H9 (cell line): ENCODE results near the gene ALKBH1. TPM values are rescaled to one million over a fixed set of nuclear protein-coding genes. Genes with fewer than 3 reads are reported as not detected.

Source experiments
- DNase-seq: peaks from one replicate; pipeline ENCODE4 v3.0.0-alpha.2; 2017
- H2AFZ ChIP-seq: one replicate; pipeline ENCODE4 v1.6.1; 2013; ENCODE audit warnings: mild to moderate bottlenecking, low read length, control low read depth, moderate library complexity
- H2AK5ac ChIP-seq: 2 replicates; pipeline ENCODE4 v1.6.1; 2013; ENCODE audit warnings: low read length, control low read depth, mixed read lengths; ENCODE audit not compliant: insufficient read length
- H2BK120ac ChIP-seq: one replicate; pipeline ENCODE4 v1.6.1; 2013; ENCODE audit warnings: low read depth, mild to moderate bottlenecking, low read length, control low read depth, inconsistent platforms; ENCODE audit not compliant: poor library complexity, severe bottlenecking
- H2BK12ac ChIP-seq: 2 replicates; pipeline ENCODE4 v1.6.1; 2013; ENCODE audit warnings: low read length, control low read depth, mixed read lengths, low read depth; ENCODE audit not compliant: insufficient read length
- H2BK15ac ChIP-seq: 2 replicates; pipeline ENCODE4 v1.6.1; 2013; ENCODE audit warnings: low read depth, low read length, control low read depth
- H2BK20ac ChIP-seq: one replicate; pipeline ENCODE4 v1.6.1; 2013; ENCODE audit warnings: low read depth, mild to moderate bottlenecking, low read length, control low read depth, inconsistent platforms; ENCODE audit not compliant: poor library complexity, severe bottlenecking
- H2BK5ac ChIP-seq: 2 replicates; pipeline ENCODE4 v1.6.1; 2013; ENCODE audit warnings: low read length, control low read depth, mixed read lengths; ENCODE audit not compliant: insufficient read length
- H3K14ac ChIP-seq: 2 replicates; pipeline ENCODE4 v1.6.1; 2013; ENCODE audit warnings: low read length, control low read depth; ENCODE audit not compliant: insufficient read depth
- H3K18ac ChIP-seq: 2 replicates; pipeline ENCODE4 v1.6.1; 2013; ENCODE audit warnings: low read depth, mild to moderate bottlenecking, mixed read lengths, low read length, control low read depth; ENCODE audit not compliant: insufficient read length
- H3K23ac ChIP-seq: 2 replicates; pipeline ENCODE4 v1.6.1; 2013; ENCODE audit warnings: low read length, control low read depth, mixed read lengths, low read depth; ENCODE audit not compliant: insufficient read length
- H3K23me2 ChIP-seq: 2 replicates; pipeline ENCODE4 v1.6.1; 2013; ENCODE audit warnings: low read depth, mild to moderate bottlenecking, mixed read lengths, low read length, control low read depth; ENCODE audit not compliant: insufficient read length, poor library complexity, severe bottlenecking
- H3K27ac ChIP-seq: 2 replicates; pipeline ENCODE4 v1.5.1; 2013; ENCODE audit warnings: low read length, control low read depth, mixed read lengths, low read depth; ENCODE audit not compliant: insufficient read length
- H3K27me3 ChIP-seq: 2 replicates; pipeline ENCODE4 v1.6.1; 2013; ENCODE audit warnings: low read length, control low read depth, inconsistent platforms; ENCODE audit not compliant: insufficient read depth
- H3K4ac ChIP-seq: 2 replicates; pipeline ENCODE4 v1.6.1; 2013; ENCODE audit warnings: low read depth, mild to moderate bottlenecking, control low read depth, inconsistent platforms, low read length, moderate library complexity
- H3K4me1 ChIP-seq: 2 replicates; pipeline ENCODE4 v1.6.1; 2013; ENCODE audit warnings: low read length, control low read depth, inconsistent platforms; ENCODE audit not compliant: insufficient read depth
- H3K4me2 ChIP-seq: 2 replicates; pipeline ENCODE4 v1.6.1; 2013; ENCODE audit warnings: low read length, control low read depth, mixed read lengths; ENCODE audit not compliant: insufficient read length, insufficient read depth
- H3K56ac ChIP-seq: 2 replicates; pipeline ENCODE4 v1.6.1; 2013; ENCODE audit warnings: low read depth, mild to moderate bottlenecking, mixed read lengths, low read length, control low read depth; ENCODE audit not compliant: insufficient read length
- H3K79me1 ChIP-seq: 2 replicates; pipeline ENCODE4 v1.6.1; 2013; ENCODE audit warnings: low read depth, mild to moderate bottlenecking, moderate library complexity, low read length, control low read depth, inconsistent platforms; ENCODE audit not compliant: insufficient read depth, poor library complexity, severe bottlenecking
- H3K79me2 ChIP-seq: 2 replicates; pipeline ENCODE4 v1.6.1; 2013; ENCODE audit warnings: low read length, control low read depth, inconsistent platforms; ENCODE audit not compliant: insufficient read depth
- H3K9ac ChIP-seq: 2 replicates; pipeline ENCODE4 v1.6.1; 2013; ENCODE audit warnings: low read length, control low read depth, mixed read lengths; ENCODE audit not compliant: insufficient read length; ENCODE audit errors: extremely low read depth
- H3K9me3 ChIP-seq: one replicate; pipeline ENCODE4 v1.6.1; 2013; ENCODE audit warnings: low read depth, low read length, inconsistent platforms; ENCODE audit not compliant: control insufficient read depth
- H3T11ph ChIP-seq: one replicate; pipeline ENCODE4 v1.6.1; 2013; ENCODE audit warnings: mild to moderate bottlenecking, low read length, control low read depth, inconsistent platforms
- H4K20me1 ChIP-seq: one replicate; pipeline ENCODE4 v1.6.1; 2013; ENCODE audit not compliant: control insufficient read depth, insufficient read length, insufficient read depth
- H4K5ac ChIP-seq: 2 replicates; pipeline ENCODE4 v1.6.1; 2013; ENCODE audit warnings: low read depth, mild to moderate bottlenecking, mixed read lengths, low read length, control low read depth; ENCODE audit not compliant: insufficient read length
- H4K8ac ChIP-seq: replicated peaks from 2 replicates; pipeline ENCODE4 v1.6.1; 2013; ENCODE audit warnings: low read length, control low read depth, mixed read lengths, low read depth; ENCODE audit not compliant: insufficient read length
- H4K91ac ChIP-seq: 2 replicates; pipeline ENCODE4 v1.6.1; 2013; ENCODE audit warnings: low read depth, mild to moderate bottlenecking, moderate library complexity, mixed read lengths, low read length, control low read depth; ENCODE audit not compliant: insufficient read length
- H3K27ac Mint-ChIP-seq, 3 experiments: 2 replicates in 2 of 3; 3 replicates in 1 of 3; pipeline ENCODE4 v1.8.0; 2020 to 2021; ENCODE audit warnings: mixed read lengths in 3 of 3, mild to moderate bottlenecking in 1 of 3, moderate library complexity in 1 of 3
- H3K27me3 Mint-ChIP-seq: 2 replicates; pipeline ENCODE4 v1.8.0; 2021; ENCODE audit warnings: low read depth, mild to moderate bottlenecking, moderate library complexity, mixed read lengths
- H3K36me3 Mint-ChIP-seq, 3 experiments: 2 replicates in 2 of 3; 3 replicates in 1 of 3; pipeline ENCODE4 v1.8.0; 2020 to 2021; ENCODE audit warnings: low read depth in 3 of 3, mixed read lengths in 3 of 3; ENCODE audit not compliant: insufficient read depth in 1 of 3
- H3K4me1 Mint-ChIP-seq, 2 experiments: 2 replicates each; pipeline ENCODE4 v1.8.0; 2020; ENCODE audit warnings: mixed read lengths in 2 of 2
- H3K4me3 Mint-ChIP-seq, 2 experiments: 2 replicates in 1 of 2; 3 replicates in 1 of 2; pipeline ENCODE4 v1.8.0; 2020 to 2021; ENCODE audit warnings: mild to moderate bottlenecking in 2 of 2, mixed read lengths in 2 of 2, moderate library complexity in 1 of 2
- H3K9me3 Mint-ChIP-seq, 2 experiments: 2 replicates in 1 of 2; 3 replicates in 1 of 2; pipeline ENCODE4 v1.8.0; 2020; ENCODE audit warnings: mild to moderate bottlenecking in 2 of 2, mixed read lengths in 2 of 2, moderate library complexity in 1 of 2
- CTCF ChIP-seq: fragments of 200-600 bp; sonication (generic); conservative IDR thresholded peaks from 3 replicates; pipeline ENCODE4 v1.8.0; 2021; ENCODE audit warnings: antibody characterized with exemption, mild to moderate bottlenecking
- whole genome bisulfite sequencing: extraction: QIAGEN DNeasy Blood & Tissue Kit; methylation state at CpG from one replicate; pipeline ENCODE4 v1.1.7; 2013; ENCODE audit warnings: missing lambda C conversion rate, low lambda C conversion rate, mixed read lengths; ENCODE audit not compliant: insufficient read length; ENCODE audit errors: extremely low coverage; 5-methylcytosine and 5-hydroxymethylcytosine counted together
- total RNA-seq: library from RNA; stranded (reverse); gene quantifications from 2 replicates; pipeline ENCODE4 v1.2.1, GENCODE V29; 2021

ALKBH1 gene
- total RNA-seq, 1 experiment from 2014 or later: 18.7 TPM

- Histone ChIP-seq H3K27ac (no peak overlapping the region), H3K23ac (no peak overlapping the region), H4K5ac (no peak overlapping the region), H3K23me2 (no peaks in the 10 kb centered on the region), H3K9me3 (no peaks in the 10 kb centered on the region), H4K20me1 (no peaks in the 10 kb centered on the region), H3K9ac (no peak overlapping the region), H2BK120ac (no peak overlapping the region), H3K79me2 (no peaks in the 10 kb centered on the region), H3K79me1 (no peaks in the 10 kb centered on the region), H3K27me3 (no peaks in the 10 kb centered on the region), H3K4me1 (no peaks in the 10 kb centered on the region), H3K18ac (no peak overlapping the region), H3K56ac (no peak overlapping the region), H2BK20ac (no peak overlapping the region), H4K91ac (no peak overlapping the region), H3K4me2 (no peak overlapping the region), H3K14ac (no peak overlapping the region), H2AFZ (no peak overlapping the region), H3K4ac (no peak overlapping the region), H2AK5ac (no peak overlapping the region), H2BK5ac (no peak overlapping the region), H3T11ph (no peak overlapping the region), H4K8ac (no peak overlapping the region), H2BK15ac (0 out of 2 replicates have a peak overlapping the region, but pooled peaks have one; percentile 53), H2BK12ac (no peak overlapping the region)
- Mint-ChIP-seq H3K27me3 (no peaks in the 10 kb centered on the region; the same call in 1 of the 2 replicates), H3K4me3 (no peak overlapping the region; a peak in 1 of 5 replicates), H3K4me1 (peaks cover 33 to 39% of the 10 kb centered on the region in 2 experiments), H3K9me3 (no peaks in the 10 kb centered on the region; a peak in 1 of 5 replicates), H3K36me3 (peaks cover 0 to 3% (median 0%) of the 10 kb centered on the region in 3 experiments; a peak in 1 of 7 replicates), H3K27ac (no peak overlapping the region)
- no peak for DNase-seq
- TF ChIP-seq CTCF: no peak
- no CpG with 5 or more reads among the region's 5 CpGs for WGBS
These were observed 50.5 kb downstream of the ALKBH1 start for GRCh38 chr14:77657280-77657679.
